GM19438 (cell line): ENCODE results near the gene KRT81.
"Not testable (repeated sequence)": the region's sequence is repeated elsewhere in the genome, so short reads cannot be mapped to it uniquely, and the experiment has no call there.

Experiments
- ATAC-seq: cut with Tn5 transposase; IDR thresholded peaks from one replicate; pipeline ENCODE4 v1.9.1; 2021; ENCODE audit warnings: low read depth; ENCODE audit not compliant: unreplicated experiment

Gene KRT81

GRCh38 chr12:52278575-52279421 lies 12.5 kb downstream of the KRT81 start:
- ATAC-seq, result no peak

DNA sequence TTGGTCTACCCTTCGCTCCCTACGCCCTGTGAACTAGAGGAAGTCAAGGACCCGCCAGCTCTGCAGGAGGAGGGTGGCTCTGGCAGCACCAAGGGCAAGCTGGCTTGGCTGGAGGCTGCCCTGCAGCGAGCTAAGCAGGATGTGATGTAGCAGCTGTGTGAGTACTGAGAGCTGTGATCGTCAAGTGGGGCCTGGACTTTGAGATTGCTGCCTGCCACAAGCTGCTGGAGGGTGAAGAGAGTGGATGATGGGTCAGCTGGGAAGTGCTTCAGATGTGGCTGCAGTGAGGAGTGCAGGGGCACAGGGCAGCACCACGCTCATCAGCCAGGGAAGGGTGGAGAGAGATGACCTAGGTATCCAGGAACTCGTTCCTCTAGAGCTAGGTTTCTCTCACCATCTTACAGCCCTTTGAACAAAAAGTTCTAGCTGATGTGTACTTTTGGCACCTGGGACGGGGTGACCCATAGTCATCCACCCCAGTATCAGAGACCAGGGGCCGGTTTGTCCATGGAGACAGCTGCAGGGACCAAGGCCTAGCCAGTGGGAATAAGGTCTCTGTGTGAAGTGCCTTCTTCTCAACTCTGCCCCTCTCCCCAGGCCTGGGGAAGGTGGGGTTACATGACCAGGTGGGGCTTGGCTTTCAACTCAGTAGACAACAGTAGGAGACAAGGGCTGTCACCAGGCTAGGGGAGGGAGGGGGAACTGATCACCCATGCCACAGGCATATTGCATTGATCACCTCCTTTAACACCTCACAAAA lies 13.7 kb downstream of the KRT81 start:
- ATAC-seq, result no peak

GRCh38 chr12:52275686-52276085 lies 15.6 kb downstream of the KRT81 start:
- ATAC-seq, result no peak

DNA sequence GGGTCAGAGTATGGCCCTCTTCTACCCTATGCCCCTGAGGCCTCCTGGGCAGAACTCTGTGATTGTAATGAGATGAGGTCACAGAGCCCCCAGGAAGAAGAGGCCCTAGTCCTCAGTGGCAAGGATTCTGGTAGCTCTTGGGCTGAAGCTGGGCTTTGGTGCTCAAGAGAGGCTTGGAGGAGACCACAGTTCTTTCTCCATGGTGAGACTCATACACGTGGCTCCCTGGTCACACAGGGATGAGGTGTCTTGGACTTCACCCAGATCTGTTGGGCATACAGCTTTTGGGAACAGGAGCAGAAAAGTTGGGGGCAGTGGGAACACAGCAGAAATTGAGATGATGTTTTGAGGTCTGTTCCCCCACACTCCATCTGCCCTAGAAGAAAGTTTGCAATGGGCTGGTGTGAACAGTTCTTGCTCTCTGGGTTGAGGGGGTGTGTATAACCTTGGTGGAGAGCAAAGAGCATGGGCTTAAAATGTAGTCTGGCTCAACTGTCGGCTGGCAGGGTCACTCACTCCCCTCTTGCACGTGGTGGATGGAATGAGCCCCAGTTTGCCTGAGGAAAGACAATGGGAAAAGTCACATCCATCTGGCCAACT lies 16.7 kb downstream of the KRT81 start, which contains the start of gene KRT86:
KRT86 (plus strand) TSS at position 125 of the 600 bp plus-strand sequence. CDS start 27,272 bp downstream, outside the sequence.
- no peak for ATAC-seq

- ATAC-seq, result no peak
Observed at GRCh38 chr12:52271158-52271557, 20.2 kb downstream of the KRT81 start.

- no peak for ATAC-seq
Observed at GRCh38 chr12:52270541-52271070, 20.7 kb downstream of the KRT81 start.

DNA sequence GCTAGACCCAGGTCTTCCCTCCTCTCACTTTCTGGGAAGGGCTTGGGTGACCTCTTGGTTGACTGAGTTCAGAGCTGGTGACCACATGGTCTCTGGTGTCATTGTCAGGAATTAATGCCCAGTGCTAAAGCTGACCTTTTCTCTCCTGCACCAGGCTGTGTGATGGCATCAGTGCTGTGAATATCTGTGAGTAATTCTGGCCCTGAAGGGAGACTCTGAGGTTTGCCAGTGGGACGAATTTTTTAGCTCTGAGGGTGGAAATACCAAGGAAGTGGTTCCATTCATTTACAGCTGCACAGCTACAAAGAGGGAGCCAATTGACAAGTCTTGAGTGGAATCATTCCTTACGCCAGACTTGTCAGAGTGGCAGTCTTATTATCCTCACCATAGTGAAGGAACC lies 23.1 kb downstream of the KRT81 start:
- ATAC-seq, result no peak

- no peak for ATAC-seq
Observed at GRCh38 chr12:52267699-52268098, 23.6 kb downstream of the KRT81 start.

GRCh38 chr12:52267266-52267665 lies 24.1 kb downstream of the KRT81 start:
- ATAC-seq, result no peak

GRCh38 chr12:52266514-52266913 lies 24.8 kb downstream of the KRT81 start:
- no peak for ATAC-seq

DNA sequence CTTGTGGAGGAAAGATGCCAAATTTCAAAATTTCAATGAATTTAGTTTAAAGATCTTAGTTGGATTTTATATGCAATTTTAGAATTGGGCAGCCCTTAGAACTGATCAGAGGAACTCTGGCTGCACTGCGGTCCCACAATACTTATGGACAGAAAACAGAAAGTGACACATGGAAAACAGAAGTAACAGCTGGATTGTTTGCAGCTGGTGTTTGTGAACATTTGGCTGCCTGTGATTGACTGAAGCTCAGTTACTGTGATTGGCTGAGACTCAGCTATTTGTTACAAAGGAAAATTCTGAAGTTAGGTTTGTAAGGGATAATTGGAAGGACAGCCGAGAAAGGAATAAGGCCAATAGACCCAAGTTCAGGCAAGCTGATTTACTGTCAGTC lies 26.9 kb downstream of the KRT81 start:
- ATAC-seq, result no peak

DNA sequence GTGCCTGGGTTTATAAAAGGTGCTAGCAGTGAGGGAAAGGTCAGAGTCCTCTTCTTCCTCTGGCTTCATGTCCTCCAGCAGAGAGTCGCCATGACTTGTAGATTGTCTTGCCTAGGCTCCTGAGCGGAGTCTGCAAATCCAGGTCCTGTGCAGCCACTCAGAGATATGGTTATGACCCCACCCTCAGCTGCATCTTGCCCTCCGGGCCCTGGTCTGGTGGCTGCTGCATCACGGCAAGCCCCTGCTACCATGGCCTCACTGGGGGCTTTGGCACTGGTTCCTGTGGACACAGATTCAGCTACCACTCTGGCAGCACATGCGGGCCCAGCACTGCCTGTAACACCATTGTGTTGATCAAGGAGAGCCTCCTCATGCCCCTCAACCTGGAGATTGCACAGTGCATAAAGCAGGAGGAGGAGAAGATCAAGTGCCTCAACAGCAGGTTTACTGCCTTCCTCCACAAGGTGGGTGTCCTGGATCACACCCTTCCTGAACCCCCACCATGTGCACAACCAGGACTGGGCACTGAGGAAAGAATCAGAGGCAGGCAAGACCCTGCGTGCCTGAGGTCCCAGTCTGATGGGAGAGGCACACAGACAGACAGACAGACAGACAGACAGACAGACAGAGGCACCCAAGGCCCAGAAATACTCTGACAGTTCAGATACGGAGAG lies 27.4 kb downstream of the KRT81 start:
- no peak for ATAC-seq

DNA sequence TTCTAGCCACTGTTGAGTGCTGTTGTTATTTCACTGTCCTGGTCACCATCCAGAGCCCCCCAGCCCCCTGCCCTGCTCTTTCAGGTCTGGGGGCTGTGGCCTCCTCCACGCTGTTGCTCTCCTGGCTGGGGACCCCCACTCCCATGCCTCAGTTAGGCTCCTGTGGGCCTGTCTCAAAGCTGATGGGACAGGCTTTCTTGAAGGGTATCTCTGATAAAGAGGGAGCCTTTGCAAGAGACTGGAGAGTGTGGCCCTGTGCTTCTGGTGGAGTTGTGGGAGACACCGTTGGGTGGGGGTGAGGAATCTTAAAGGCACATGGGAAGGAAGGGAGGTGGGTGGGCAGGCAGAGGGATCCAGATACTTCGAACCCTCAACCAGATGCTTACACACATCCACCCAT lies 29.0 kb downstream of the KRT81 start:
- no peak for ATAC-seq

- no peak for ATAC-seq
Observed at GRCh38 chr12:52261208-52261484, 30.2 kb downstream of the KRT81 start.

- no peak for ATAC-seq
Observed at GRCh38 chr12:52260361-52261207, 30.8 kb downstream of the KRT81 start.

DNA sequence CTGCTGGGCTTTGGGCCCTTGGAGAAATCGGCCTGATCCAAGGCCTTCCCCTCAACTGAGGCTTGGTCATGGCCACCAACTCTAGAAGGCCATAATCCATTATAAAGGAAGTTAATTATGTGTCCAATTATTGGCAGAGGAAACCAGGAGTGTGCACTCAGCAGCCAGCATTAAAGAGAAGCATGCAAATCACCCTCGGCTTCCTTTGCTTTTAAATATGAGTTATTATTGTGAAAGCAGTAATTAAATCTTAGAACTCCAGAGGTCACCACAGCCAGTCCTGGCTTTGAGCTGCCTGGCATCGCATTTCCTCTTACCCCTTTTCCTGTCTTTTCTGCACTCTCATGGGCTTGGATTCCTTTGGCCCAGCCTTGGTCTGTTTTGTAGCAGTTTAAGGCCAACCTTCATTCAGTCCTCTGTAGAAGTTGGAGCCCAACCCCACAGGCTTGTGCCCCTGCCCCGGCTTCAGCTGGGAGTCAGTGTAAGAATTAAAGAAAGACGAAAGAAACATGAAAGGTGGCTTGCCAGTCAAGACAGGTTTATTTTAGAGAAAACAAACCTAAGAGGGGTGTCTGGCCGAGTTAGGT lies 31.6 kb downstream of the KRT81 start:
- no peak for ATAC-seq

DNA sequence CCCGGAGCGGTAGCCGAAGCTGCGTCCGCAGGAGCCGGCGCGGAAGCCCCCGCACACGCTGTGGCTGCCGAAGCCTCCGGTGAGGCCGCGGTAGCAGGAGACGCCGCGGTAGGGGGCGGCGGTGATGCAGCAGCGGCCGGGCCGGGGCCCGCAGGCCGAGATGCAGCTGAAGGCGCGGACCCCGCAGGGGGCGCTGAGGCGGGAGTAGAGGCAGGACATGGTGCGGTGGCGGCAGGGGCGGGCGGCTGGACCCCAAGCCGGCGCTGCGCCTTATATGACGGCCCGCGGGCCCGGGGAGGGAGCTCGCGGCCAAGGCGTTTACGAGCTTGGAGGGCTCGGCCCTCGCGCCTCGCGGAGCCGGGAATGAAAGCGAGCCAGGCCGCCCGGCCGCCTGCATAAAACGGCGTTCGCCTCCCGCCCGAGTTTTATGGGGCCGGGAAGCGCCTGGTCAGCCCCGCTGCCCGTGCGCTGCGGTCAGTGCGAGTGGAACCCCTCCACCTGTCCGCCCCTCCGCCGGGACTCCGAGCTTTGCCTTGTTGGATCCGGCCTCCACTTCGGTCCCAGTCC lies 32.9 kb downstream of the KRT81 start:
- ATAC-seq, result no peak

- ATAC-seq, result not testable (repeated sequence)
Observed at GRCh38 chr12:52257922-52258321, 33.4 kb downstream of the KRT81 start.

DNA sequence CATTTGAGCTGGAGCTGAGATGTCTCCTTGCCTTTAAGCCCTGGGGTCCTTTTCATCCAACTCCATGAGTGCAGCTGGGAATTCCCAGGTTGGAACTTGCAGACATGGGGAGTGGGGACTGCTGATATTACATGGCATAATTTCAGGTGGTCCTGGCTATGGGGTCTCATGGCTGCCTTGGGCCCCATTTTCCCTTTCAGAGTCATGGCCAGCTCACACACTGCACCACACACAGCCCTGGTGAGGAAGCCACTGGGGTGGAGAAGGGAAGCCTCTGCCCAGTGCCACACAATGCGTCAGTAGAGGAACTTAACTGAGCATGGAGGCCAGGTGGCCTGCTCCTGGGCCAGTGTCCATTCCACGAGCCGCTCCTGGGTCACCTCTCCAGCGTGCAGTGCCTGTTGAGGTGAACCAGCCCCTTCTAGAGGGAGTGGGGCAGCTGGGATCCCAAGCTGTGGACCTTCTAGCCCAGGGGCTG lies 34.2 kb downstream of the KRT81 start:
- ATAC-seq, result no peak
